H1 (cell line): ENCODE results near the gene NOC2L. TPM values are rescaled to one million over a fixed set of nuclear protein-coding genes. Genes with fewer than 3 reads are reported as not detected.
A peak's percentile ranks its signal among the peaks of the same experiment; 100 is the strongest.

Experiments used
- CTCF ChIA-PET: fragments of 300-600 bp; sonication (Branson Sonifier 250); formaldehyde crosslinking; loops from one replicate; lab custom pipeline; 2021; ENCODE audit not compliant: partially characterized antibody; lab: Charles Lee
- POLR2A ChIA-PET: fragments of 300-600 bp; sonication (Branson Sonifier 250); formaldehyde crosslinking; loops from one replicate; lab custom pipeline; 2021; ENCODE audit warnings: inconsistent platforms; ENCODE audit not compliant: partially characterized antibody; lab: Charles Lee
- DNase-seq, 2 experiments: peaks; one replicate each; pipeline versions ENCODE4 v3.0.0 to v3.0.0-alpha.2; 2010 to 2022; ENCODE audit warnings: low spot score in 2 of 2, low read depth in 1 of 2, mixed read lengths in 1 of 2
- FAIRE-seq: peaks from 2 replicates; lab custom pipeline; 2011; peaks lifted over from hg19 to GRCh38; lab: Jason Lieb, UNC
- H2AFZ ChIP-seq: 2 replicates; pipeline ENCODE4 v1.8.1; 2012; ENCODE audit warnings: low read length, inconsistent platforms
- H2AK5ac ChIP-seq: 2 replicates; pipeline ENCODE4 v1.6.1; 2013; ENCODE audit warnings: low read depth, low read length
- H2BK120ac ChIP-seq: replicated peaks from 2 replicates; pipeline ENCODE3; 2013; ENCODE audit warnings: low read depth, low read length, inconsistent platforms
- H2BK12ac ChIP-seq: 2 replicates; pipeline ENCODE4 v1.6.1; 2013; ENCODE audit warnings: low read depth, low read length
- H2BK15ac ChIP-seq: 2 replicates; pipeline ENCODE4 v1.6.1; 2013; ENCODE audit warnings: low read length
- H2BK20ac ChIP-seq: 2 replicates; pipeline ENCODE4 v1.6.1; 2013; ENCODE audit warnings: low read length
- H2BK5ac ChIP-seq: 2 replicates; pipeline ENCODE4 v1.6.1; 2013; ENCODE audit warnings: low read depth, low read length
- H3K14ac ChIP-seq: 2 replicates; pipeline ENCODE4 v1.6.1; 2013; ENCODE audit warnings: inconsistent platforms; ENCODE audit not compliant: insufficient read length
- H3K18ac ChIP-seq: 2 replicates; pipeline ENCODE4 v1.6.1; 2013; ENCODE audit warnings: low read length; ENCODE audit errors: extremely low read depth
- H3K23ac ChIP-seq: 2 replicates; pipeline ENCODE4 v1.6.1; 2013; ENCODE audit warnings: inconsistent platforms; ENCODE audit not compliant: insufficient read length
- H3K23me2 ChIP-seq: 2 replicates; pipeline ENCODE4 v1.6.1; 2013; ENCODE audit warnings: low read depth, low read length
- H3K27ac ChIP-seq: 2 replicates; pipeline ENCODE4 v1.6.1; 2011; ENCODE audit warnings: low read depth, low read length, inconsistent platforms
- H3K27me3 ChIP-seq, 4 experiments: replicated peaks in 1 of 4; 1 replicate in 1 of 4; 2 replicates in 3 of 4; pipeline versions ENCODE4 v1.6.1 to v1.8.1; 2011 to 2013; ENCODE audit warnings: low read length in 3 of 4, mild to moderate bottlenecking in 3 of 4, inconsistent platforms in 2 of 4, mixed read lengths in 2 of 4, moderate library complexity in 1 of 4; ENCODE audit not compliant: control insufficient read depth in 3 of 4, insufficient read depth in 3 of 4; ENCODE audit errors: extremely low read depth in 1 of 4
- H3K36me3 ChIP-seq, 4 experiments: 2 replicates each; pipeline versions ENCODE4 v1.6.1 to v1.8.1; 2011 to 2013; ENCODE audit warnings: mild to moderate bottlenecking in 4 of 4, low read length in 3 of 4, moderate library complexity in 2 of 4, control low read depth in 1 of 4, inconsistent platforms in 1 of 4; ENCODE audit not compliant: insufficient read depth in 4 of 4, control insufficient read depth in 2 of 4
- H3K4ac ChIP-seq: replicated peaks from 2 replicates; pipeline ENCODE3; 2013; ENCODE audit warnings: low read length, low read depth, mixed read lengths, inconsistent platforms; ENCODE audit not compliant: insufficient read length
- H3K4me1 ChIP-seq, 4 experiments: replicated peaks in 1 of 4; 1 replicate in 1 of 4; 2 replicates in 3 of 4; pipeline versions ENCODE4 v1.6.1 to v1.8.1; 2011 to 2013; ENCODE audit warnings: low read length in 3 of 4, inconsistent platforms in 2 of 4, mixed read lengths in 1 of 4; ENCODE audit not compliant: insufficient read depth in 4 of 4, control insufficient read depth in 3 of 4
- H3K4me2 ChIP-seq, 2 experiments: 2 replicates each; pipeline versions ENCODE4 v1.6.1 to v1.8.1; 2011 to 2013; ENCODE audit warnings: low read depth in 2 of 2, low read length in 2 of 2, control low read depth in 1 of 2, inconsistent platforms in 1 of 2, mild to moderate bottlenecking in 1 of 2; ENCODE audit not compliant: insufficient read depth in 1 of 2
- H3K4me3 ChIP-seq, 4 experiments: fragments of 200-600, 300-600 bp in 1 of 4; sonication (generic), shearing (Covaris generic), sonication (Bioruptor Twin) in 1 of 4; 2 replicates each; pipeline versions ENCODE4 v1.5.1 to v1.8.1; 2011 to 2016; ENCODE audit warnings: low read length in 4 of 4, low read depth in 3 of 4, control low read depth in 2 of 4, inconsistent platforms in 2 of 4, mild to moderate bottlenecking in 2 of 4, mixed read lengths in 1 of 4, moderate library complexity in 1 of 4; ENCODE audit not compliant: insufficient read depth in 2 of 4; ENCODE audit errors: extremely low read depth in 1 of 4
- H3K56ac ChIP-seq: replicated peaks from 2 replicates; pipeline ENCODE3; 2013; ENCODE audit warnings: low read depth, mild to moderate bottlenecking, mixed read lengths, low read length, inconsistent platforms; ENCODE audit not compliant: insufficient read length
- H3K79me1 ChIP-seq: 2 replicates; pipeline ENCODE4 v1.6.1; 2013; ENCODE audit warnings: low read depth, low read length, control low read depth
- H3K79me2 ChIP-seq, 2 experiments: 2 replicates each; pipeline versions ENCODE4 v1.6.1 to v1.8.1; 2012 to 2013; ENCODE audit warnings: low read length in 2 of 2, mild to moderate bottlenecking in 2 of 2, inconsistent platforms in 1 of 2; ENCODE audit not compliant: insufficient read depth in 2 of 2, control insufficient read depth in 1 of 2
- H3K9ac ChIP-seq, 4 experiments: replicated peaks in 1 of 4; 1 replicate in 1 of 4; 2 replicates in 3 of 4; pipeline versions ENCODE4 v1.6.1 to v1.8.1; 2011 to 2013; ENCODE audit warnings: low read depth in 3 of 4, low read length in 3 of 4, control low read depth in 2 of 4, mild to moderate bottlenecking in 2 of 4, moderate library complexity in 2 of 4, inconsistent platforms in 1 of 4; ENCODE audit errors: extremely low read depth in 1 of 4
- H3K9me3 ChIP-seq, 2 experiments: 2 replicates each; pipeline versions ENCODE4 v1.6.1 to v1.8.1; 2012 to 2013; ENCODE audit warnings: mild to moderate bottlenecking in 2 of 2, moderate library complexity in 2 of 2, control low read depth in 1 of 2, inconsistent platforms in 1 of 2, low read depth in 1 of 2, low read length in 1 of 2, mixed read lengths in 1 of 2; ENCODE audit not compliant: insufficient read depth in 2 of 2
- H4K20me1 ChIP-seq, 2 experiments: replicated peaks in 1 of 2; 2 replicates each; pipeline versions ENCODE3 to v1.8.1; 2011 to 2013; ENCODE audit warnings: inconsistent platforms in 2 of 2, low read length in 2 of 2, mild to moderate bottlenecking in 1 of 2; ENCODE audit not compliant: insufficient read depth in 2 of 2, control insufficient read depth in 1 of 2
- H4K5ac ChIP-seq: 2 replicates; pipeline ENCODE4 v1.6.1; 2013; ENCODE audit warnings: low read length, low read depth, mixed read lengths, inconsistent platforms; ENCODE audit not compliant: insufficient read length
- H4K8ac ChIP-seq: 2 replicates; pipeline ENCODE4 v1.8.0; 2013; ENCODE audit warnings: mild to moderate bottlenecking, moderate library complexity, low read length, inconsistent platforms; ENCODE audit not compliant: insufficient read depth; ENCODE audit errors: extremely low read depth
- H4K91ac ChIP-seq: replicated peaks from 2 replicates; pipeline ENCODE3; 2013; ENCODE audit warnings: low read length, mixed read lengths, inconsistent platforms; ENCODE audit not compliant: insufficient read length
- EZH2 ChIP-seq: fragments of 200-600 bp; sonication (generic); IDR thresholded peaks from 2 replicates; pipeline ENCODE4 v1.7.1; 2012; ENCODE audit warnings: low read depth, mild to moderate bottlenecking, moderate library complexity, low read length, inconsistent platforms; ENCODE audit not compliant: severe bottlenecking
- JUND ChIP-seq: IDR thresholded peaks from 2 replicates; pipeline ENCODE4 v1.6.1; 2011; ENCODE audit warnings: mild to moderate bottlenecking, improper control_type of control experiment, low read length
- WGBS, 2 experiments: shearing (Covaris generic) in 1 of 2; methylation state at CpG; one replicate each; pipeline versions ENCODE4 v1.1.6 to v1.1.7; 2013 to 2015; ENCODE audit warnings: low lambda C conversion rate in 2 of 2, mixed read lengths in 2 of 2, inconsistent platforms in 1 of 2, low coverage in 1 of 2, missing lambda C conversion rate in 1 of 2; ENCODE audit not compliant: insufficient replicate concordance in 2 of 2, insufficient coverage in 1 of 2, insufficient read length in 1 of 2; ENCODE audit errors: extremely low coverage in 1 of 2, missing lambda C conversion rate in 1 of 2; 5-methylcytosine and 5-hydroxymethylcytosine counted together
- polyA plus RNA-seq, 7 experiments: library from polyadenylated mRNA; depleted of rRNA in 3 of 7; stranded (reverse) in 5 of 7; unstranded in 2 of 7; fragments of >200 nt in 5 of 7; fragments of 200-250 nt in 2 of 7; gene quantifications; 1 replicate in 5 of 7; 2 replicates in 1 of 7; 4 replicates in 1 of 7; pipeline versions ENCODE4 v1.2.1 to v1.2.3, GENCODE V29; 2011 to 2013; ENCODE audit warnings: missing spikeins in 2 of 7, mixed read lengths in 2 of 7
- total RNA-seq: library from RNA; stranded (reverse); fragmentation: NEBNext Ultra II Directional; extraction: Animal tissue kit (Norgen Biotek cat#: 25700); gene quantifications from 2 replicates; pipeline ENCODE4 v1.2.1, GENCODE V29; 2021

NOC2L gene
- total and polyA plus RNA-seq, 2 of the 8 experiments (the other 6 are each of a cell fraction or from before 2014, with no cell fraction given): 74.7 to 130 TPM

DNA sequence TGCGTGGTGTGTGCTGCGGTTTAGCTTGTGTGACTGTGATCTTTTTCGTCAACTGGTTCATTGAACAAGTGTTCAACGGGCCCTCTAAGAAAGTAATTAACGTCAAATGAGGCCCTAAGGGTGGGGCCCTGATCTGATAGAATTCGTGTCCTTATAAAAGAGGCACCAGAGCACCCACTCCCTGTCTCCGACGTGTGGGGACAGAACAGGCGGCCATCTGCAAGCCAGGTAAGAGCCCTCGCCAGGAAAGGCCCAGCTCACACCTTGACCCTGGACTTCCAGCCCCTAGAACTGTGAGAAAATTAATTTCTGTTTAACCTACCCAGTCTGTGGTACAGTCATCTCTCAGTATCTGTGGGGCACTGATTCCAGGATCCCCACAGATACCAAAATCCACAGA is 55.8 kb downstream of the NOC2L start:
- no peak overlapping the region for H2BK5ac ChIP-seq
- no peaks in the 10 kb centered on the region for H3K9me3 ChIP-seq
- 0 out of 2 replicates have a peak overlapping the region, but pooled peaks have one; percentile 53 for H2AK5ac ChIP-seq
- DNase-seq (no peak), FAIRE-seq (no peak)
- H4K91ac ChIP-seq: no peak overlapping the region
- H4K20me1 ChIP-seq: peaks cover 2 to 3% of the 10 kb centered on the region in 2 experiments
- peaks cover 0 to 5% (median 2%) of the 10 kb centered on the region in 4 experiments; a peak in 4 of 7 replicates for H3K4me1 ChIP-seq
- H3K27ac ChIP-seq: no peak overlapping the region
- WGBS, 2 experiments: 94% methylated on average over 10 of the region's 10 CpGs; no CpG with 5 or more reads in 1 of the 2 experiments
- H3K4ac ChIP-seq: no peak overlapping the region
- H3K27me3 ChIP-seq: peaks cover 24 to 42% (median 36%) of the 10 kb centered on the region in 4 experiments
- H3K36me3 ChIP-seq: no peaks in the 10 kb centered on the region
- no peak overlapping the region for H2BK120ac ChIP-seq
- H2BK12ac ChIP-seq: no peak overlapping the region
- no peak overlapping the region for H2AFZ ChIP-seq
- H2BK20ac ChIP-seq: no peak overlapping the region
- no peak overlapping the region for H4K8ac ChIP-seq
- no peak overlapping the region for H3K9ac ChIP-seq
- no peaks in the 10 kb centered on the region for H3K79me1 ChIP-seq
- H3K4me3 ChIP-seq: no peak overlapping the region
- no peak overlapping the region for H3K14ac ChIP-seq
- H4K5ac ChIP-seq: no peak overlapping the region
- no peak overlapping the region for H3K18ac ChIP-seq
- H3K79me2 ChIP-seq: no peaks in the 10 kb centered on the region
- ChIA-PET CTCF (interaction anchor here (1.4 to 4.1 kb wide), 5 partner anchors 9 to 35 kb away, joined by 5 to 19 read pairs (median 9); no protein-coding TSS in a partner anchor), POLR2A (interaction anchor here (3.4 kb wide), 1 partner anchor 39 kb away, joined by 9 read pairs; no protein-coding TSS in a partner anchor)
- TF ChIP-seq EZH2 (peak; percentile 5), JUND (no peak)
- peaks cover 2% of the 10 kb centered on the region; the same call in 1 of the 2 replicates for H3K23me2 ChIP-seq
- no peak overlapping the region for H3K23ac ChIP-seq
- no peak overlapping the region for H3K4me2 ChIP-seq
- no peak overlapping the region for H2BK15ac ChIP-seq
- H3K56ac ChIP-seq: no peak overlapping the region
